Measurements from ENCODE around the gene HIF3A. TPM values are rescaled to one million over a fixed set of nuclear protein-coding genes. Genes with fewer than 3 reads are reported as not detected.

Gene HIF3A
- total and polyA plus RNA-seq, 2 of the 8 experiments (the other 6 are each of a cell fraction or from before 2014, with no cell fraction given): 38.6 to 38.8 TPM

DNA sequence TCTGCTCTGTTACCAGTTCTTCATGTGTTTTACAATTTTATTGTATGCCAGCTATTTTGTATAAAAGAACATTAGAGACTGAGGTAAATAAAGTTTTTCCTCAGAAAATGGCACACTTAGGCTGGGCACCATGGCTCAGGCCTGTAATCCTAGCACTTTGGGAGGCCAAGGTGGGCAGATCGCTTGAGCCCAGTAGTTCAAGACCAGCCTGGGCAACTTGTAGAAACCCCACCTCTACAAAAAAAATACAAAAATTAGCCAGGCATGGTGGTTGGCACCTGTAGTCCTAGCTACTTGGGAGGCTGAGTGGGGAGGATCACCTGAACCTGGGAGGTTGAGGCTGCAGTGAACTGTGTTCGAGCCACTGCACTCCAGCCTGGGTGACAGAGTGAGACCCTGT, 84.5 kb downstream of the HIF3A start:
- no peak overlapping the region for H4K8ac ChIP-seq (ENCODE audit: extremely low read depth, insufficient read depth, low read length)
- no peak overlapping the region for H2AK5ac ChIP-seq (ENCODE audit: low read depth, low read length)
- ChIA-PET CTCF (ENCODE audit: partially characterized antibody) (interaction anchor here (0.7 to 2.8 kb wide), 6 partner anchors 9 to 139 kb away, joined by 3 to 20 read pairs (median 3); no protein-coding TSS in a partner anchor), POLR2A (ENCODE audit: partially characterized antibody) (interaction anchor here (0.9 to 1.8 kb wide), 3 partner anchors 9 to 22 kb away, joined by 3 to 5 read pairs (median 3); no protein-coding TSS in a partner anchor)
- H3K4ac ChIP-seq (replicated peaks; ENCODE audit: insufficient read length, low read depth, low read length): no peak overlapping the region
- H3K27me3 ChIP-seq (replicated peaks in 1 of 4; ENCODE audit: control insufficient read depth in 3 of 4, extremely low read depth in 1 of 4, insufficient read depth in 3 of 4, low read length in 3 of 4): no peaks in the 10 kb centered on the region
- peaks cover 3% of the 10 kb centered on the region; the same call in 1 of the 2 replicates for H3K79me1 ChIP-seq (ENCODE audit: low read depth, low read length)
- H3K4me1 ChIP-seq (replicated peaks in 1 of 4; ENCODE audit: control insufficient read depth in 3 of 4, insufficient read depth in 4 of 4, low read length in 3 of 4): peaks cover 0 to 2% (median 0%) of the 10 kb centered on the region in 4 experiments; a peak in 2 of 7 replicates
- H3K4me2 ChIP-seq (ENCODE audit: insufficient read depth in 1 of 2, low read depth in 2 of 2, low read length in 2 of 2): no peak overlapping the region
- H2BK5ac ChIP-seq (ENCODE audit: low read depth, low read length): no peak overlapping the region
- H3K18ac ChIP-seq (ENCODE audit: extremely low read depth, low read length): no peak overlapping the region
- WGBS, 2 experiments (ENCODE audit: extremely low coverage in 1 of 2, insufficient coverage in 1 of 2, insufficient read length in 1 of 2, insufficient replicate concordance in 2 of 2, low coverage in 1 of 2, low lambda C conversion rate in 2 of 2, missing lambda C conversion rate in 1 of 2): 93% methylated on average over 2 of the region's 2 CpGs; no CpG with 5 or more reads in 1 of the 2 experiments
- no peak overlapping the region for H4K5ac ChIP-seq (ENCODE audit: insufficient read length, low read depth, low read length)
- no peak overlapping the region for H4K91ac ChIP-seq (replicated peaks; ENCODE audit: insufficient read length, low read length)
- H3K27ac ChIP-seq (ENCODE audit: low read depth, low read length): no peak overlapping the region
- no peak overlapping the region for H2BK120ac ChIP-seq (replicated peaks; ENCODE audit: low read depth, low read length)
- TF ChIP-seq RAD21 (IDR thresholded peaks at IDR 0.05 in 1 of 2, conservative IDR thresholded peaks at IDR 0.05 in 1 of 2; ENCODE audit: low read depth in 2 of 2, low read length in 2 of 2): no peak
- TF ChIP-seq KDM4A (IDR thresholded peaks at IDR 0.05; ENCODE audit: low read depth, low read length, severe bottlenecking): no peak
- TF ChIP-seq HDAC6 (IDR thresholded peaks at IDR 0.05; ENCODE audit: low read depth, low read length): no peak
- no peak for TF ChIP-seq SIRT6 (IDR thresholded peaks at IDR 0.05; ENCODE audit: low read length)
- TF ChIP-seq MAX (IDR thresholded peaks at IDR 0.05): no peak
- no peak for TF ChIP-seq POLR2AphosphoS5 (IDR thresholded peaks at IDR 0.05; ENCODE audit: low read depth, low read length)
- no peak for TF ChIP-seq SUZ12 (IDR thresholded peaks at IDR 0.05; ENCODE audit: low read length)
- no peak overlapping the region for H3K4me3 ChIP-seq (ENCODE audit: extremely low read depth in 1 of 4, insufficient read depth in 2 of 4, low read depth in 3 of 4, low read length in 4 of 4)
- peaks cover 0 to 8% of the 10 kb centered on the region in 2 experiments; a peak in 1 of 4 replicates for H3K79me2 ChIP-seq (ENCODE audit: control insufficient read depth in 1 of 2, insufficient read depth in 2 of 2, low read length in 2 of 2)
- FAIRE-seq (no peak), DNase-seq (ENCODE audit: low read depth in 1 of 2, low spot score in 2 of 2) (no peak)
- no peak overlapping the region for H3K23ac ChIP-seq (ENCODE audit: insufficient read length)
- no peak overlapping the region for H3K56ac ChIP-seq (replicated peaks; ENCODE audit: insufficient read length, low read depth, low read length)
- H2BK12ac ChIP-seq (ENCODE audit: low read depth, low read length): no peak overlapping the region
- H2BK15ac ChIP-seq (ENCODE audit: low read length): no peak overlapping the region
- H3K9me3 ChIP-seq (ENCODE audit: insufficient read depth in 2 of 2, low read depth in 1 of 2, low read length in 1 of 2): no peaks in the 10 kb centered on the region
- H3K9ac ChIP-seq (replicated peaks in 1 of 4; ENCODE audit: extremely low read depth in 1 of 4, low read depth in 3 of 4, low read length in 3 of 4): no peak overlapping the region
- H2AFZ ChIP-seq (ENCODE audit: low read length): no peak overlapping the region
- H2BK20ac ChIP-seq (ENCODE audit: low read length): no peak overlapping the region
- H3K14ac ChIP-seq (ENCODE audit: insufficient read length): no peak overlapping the region
- H4K20me1 ChIP-seq (replicated peaks in 1 of 2; ENCODE audit: control insufficient read depth in 1 of 2, insufficient read depth in 2 of 2, low read length in 2 of 2): peaks cover 2 to 5% of the 10 kb centered on the region in 2 experiments
- H3K23me2 ChIP-seq (ENCODE audit: low read depth, low read length): no peaks in the 10 kb centered on the region
- peaks cover 16 to 57% (median 37%) of the 10 kb centered on the region in 4 experiments for H3K36me3 ChIP-seq (ENCODE audit: control insufficient read depth in 2 of 4, insufficient read depth in 4 of 4, low read length in 3 of 4)

Data from H1 (cell line).